Smooth muscle cell of the brain vasculature (primary cell): ENCODE data around the gene TCF20.

Experiments used
- DNase-seq: peaks from one replicate; pipeline ENCODE4 v3.0.0-alpha.2; 2012; ENCODE audit warnings: low read depth, low spot score

The TCF20 gene

DNA sequence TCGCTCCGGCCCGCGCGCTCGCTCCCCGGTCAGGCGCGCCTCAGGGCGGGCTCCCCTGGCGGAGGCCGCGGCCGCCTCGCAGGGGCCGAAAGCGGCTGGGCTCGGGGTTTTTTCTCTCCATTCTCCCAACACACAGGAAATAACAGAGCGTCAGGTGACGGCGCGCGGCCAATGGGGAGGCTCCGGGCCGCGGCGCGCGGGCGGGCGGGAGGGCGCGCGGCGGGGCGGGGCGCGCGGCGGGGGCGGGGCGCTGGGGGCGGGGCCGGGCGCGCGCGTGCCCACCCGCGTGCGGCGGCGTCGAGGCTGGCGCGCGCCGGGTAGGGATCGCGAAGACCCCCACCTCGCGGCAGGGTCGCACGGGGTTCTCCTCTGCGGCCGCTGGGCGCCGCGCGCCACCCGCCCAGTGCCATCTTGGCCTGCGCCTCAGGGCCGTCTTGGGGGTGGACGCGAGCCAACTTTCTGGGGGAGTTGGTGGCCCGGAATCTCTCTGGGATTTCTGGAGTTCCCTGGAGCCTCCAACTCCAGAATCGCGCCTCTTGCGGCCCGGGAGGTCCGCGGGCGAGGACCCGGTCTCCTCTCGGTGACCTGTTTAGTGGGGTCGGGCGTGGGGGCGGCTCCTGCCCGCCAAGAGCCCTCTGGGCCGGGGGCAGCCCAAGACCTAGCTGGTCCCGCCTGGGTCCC is at the start of gene TCF20:
TCF20 (minus strand) TSS at position 144 of the 681 bp plus-strand sequence. CDS start 55,348 bp downstream, outside the sequence.
- no peak for DNase-seq

DNA sequence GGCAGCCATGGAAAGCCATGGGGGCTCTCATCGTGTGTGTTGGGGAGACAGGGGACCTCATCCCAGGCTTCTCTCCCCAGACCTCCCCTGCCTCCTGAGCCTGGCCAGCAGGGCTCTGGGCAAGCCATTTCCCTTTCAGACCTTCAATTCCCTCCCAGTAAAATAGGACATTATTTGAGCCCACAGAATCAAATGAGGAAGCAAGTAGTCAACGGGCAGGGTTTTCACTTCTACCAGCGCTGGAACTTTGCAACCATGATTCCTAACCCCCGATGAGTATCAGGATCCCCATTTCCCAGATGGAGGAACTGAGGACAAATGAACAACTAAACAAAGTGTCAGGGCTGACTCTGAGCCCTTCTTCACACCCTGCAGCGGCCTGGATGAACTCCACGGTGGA is 48.9 kb upstream of the TCF20 start:
- DNase-seq: no peak

DNA sequence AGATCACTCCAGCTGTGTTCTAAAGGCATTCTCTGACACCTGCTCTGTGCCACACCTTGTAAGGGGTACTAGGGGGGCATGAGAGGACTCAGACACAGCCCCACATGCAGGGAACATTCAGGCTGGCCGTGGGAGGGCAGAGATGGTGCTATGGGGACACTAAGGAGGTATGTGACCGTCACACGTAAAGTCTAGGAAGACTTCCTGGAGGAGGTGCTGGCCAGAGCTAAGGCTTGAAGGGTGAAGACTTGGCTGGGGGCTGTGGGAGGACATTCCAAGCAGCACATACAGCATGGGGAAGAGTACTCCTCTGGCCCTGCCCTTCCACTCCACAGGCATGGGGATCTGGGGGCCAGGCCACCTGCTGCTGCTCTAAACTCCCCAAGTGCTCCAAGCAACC is 48.5 kb upstream of the TCF20 start:
- no peak for DNase-seq

DNA sequence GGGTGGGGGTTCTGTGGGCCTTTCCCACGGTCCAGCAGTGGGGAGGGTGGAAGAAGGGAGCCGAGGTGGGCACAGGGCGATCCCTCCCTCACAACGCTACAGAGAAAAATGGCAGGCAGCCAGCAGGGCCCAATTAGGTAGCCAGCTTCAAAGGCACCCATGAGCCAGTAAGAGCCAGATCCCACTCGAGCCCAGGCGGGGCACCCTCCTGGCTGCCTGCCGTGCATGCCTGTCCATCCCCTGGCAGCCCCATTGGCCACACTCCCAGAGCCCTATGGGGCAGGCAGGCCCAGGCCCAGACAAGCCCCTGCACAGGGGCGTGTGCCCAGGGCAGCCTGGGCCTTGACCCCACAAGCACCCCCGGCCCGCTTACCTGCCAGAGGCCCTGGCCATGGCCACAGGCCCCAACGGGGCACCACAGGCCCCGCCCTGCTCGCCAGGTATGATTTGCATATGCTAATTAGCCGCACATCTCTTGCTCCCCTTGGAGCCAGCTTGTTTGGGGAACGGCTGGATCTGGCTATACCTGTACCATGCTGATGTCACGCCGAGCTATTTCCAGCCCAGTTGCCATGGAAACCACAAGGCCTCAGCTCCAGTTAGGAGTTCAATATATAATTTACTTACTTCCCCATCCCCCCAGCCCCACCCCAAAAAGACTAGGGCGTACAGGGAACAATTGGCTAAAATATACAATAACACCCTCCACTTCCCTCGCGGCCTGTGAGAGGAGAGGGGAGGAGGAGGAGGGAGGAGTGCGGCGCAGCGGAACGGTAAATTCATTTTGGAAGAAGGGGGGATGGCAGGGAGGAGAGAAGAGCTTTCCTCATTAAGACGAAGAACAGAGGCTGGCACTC is 47.5 kb upstream of the TCF20 start:
- DNase-seq: no peak

DNA sequence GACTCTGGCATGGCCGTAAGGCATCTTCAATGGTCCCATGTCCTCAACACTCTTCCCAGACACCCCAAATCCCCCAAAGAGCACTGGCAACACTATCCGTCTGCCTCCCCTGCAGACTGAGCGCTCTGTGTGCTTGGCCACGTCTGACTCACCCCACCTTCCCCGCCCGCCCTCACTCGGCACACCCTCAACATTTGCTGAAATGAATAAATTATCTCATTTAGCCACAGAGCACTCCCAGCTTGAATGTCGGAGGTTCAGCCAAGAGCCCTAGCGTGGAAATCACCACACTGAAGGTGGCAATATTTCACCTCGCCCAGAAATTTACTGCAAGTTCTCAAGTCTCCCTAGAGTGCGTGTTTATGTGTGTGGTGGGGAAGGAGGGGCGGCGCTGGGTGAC is 46.6 kb upstream of the TCF20 start:
- DNase-seq: no peak

DNA sequence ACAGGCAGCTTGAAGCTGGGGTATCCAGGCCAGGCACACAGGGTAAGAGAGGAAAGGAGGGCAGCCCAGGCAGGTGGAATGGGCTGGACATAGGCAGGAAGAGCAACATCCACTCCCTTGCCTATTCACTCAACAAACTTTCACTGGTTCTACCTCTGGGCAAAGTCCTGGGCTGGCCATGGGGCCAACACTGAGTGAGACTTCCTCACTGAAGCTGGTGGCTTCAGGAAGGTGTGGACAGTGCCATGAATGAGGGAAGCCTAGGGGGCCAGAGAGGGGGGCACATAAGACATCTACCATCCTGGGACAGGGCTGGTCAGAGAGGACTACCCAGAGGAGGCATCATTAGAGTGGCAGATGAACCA is 44.9 kb upstream of the TCF20 start:
- DNase-seq: no peak

DNA sequence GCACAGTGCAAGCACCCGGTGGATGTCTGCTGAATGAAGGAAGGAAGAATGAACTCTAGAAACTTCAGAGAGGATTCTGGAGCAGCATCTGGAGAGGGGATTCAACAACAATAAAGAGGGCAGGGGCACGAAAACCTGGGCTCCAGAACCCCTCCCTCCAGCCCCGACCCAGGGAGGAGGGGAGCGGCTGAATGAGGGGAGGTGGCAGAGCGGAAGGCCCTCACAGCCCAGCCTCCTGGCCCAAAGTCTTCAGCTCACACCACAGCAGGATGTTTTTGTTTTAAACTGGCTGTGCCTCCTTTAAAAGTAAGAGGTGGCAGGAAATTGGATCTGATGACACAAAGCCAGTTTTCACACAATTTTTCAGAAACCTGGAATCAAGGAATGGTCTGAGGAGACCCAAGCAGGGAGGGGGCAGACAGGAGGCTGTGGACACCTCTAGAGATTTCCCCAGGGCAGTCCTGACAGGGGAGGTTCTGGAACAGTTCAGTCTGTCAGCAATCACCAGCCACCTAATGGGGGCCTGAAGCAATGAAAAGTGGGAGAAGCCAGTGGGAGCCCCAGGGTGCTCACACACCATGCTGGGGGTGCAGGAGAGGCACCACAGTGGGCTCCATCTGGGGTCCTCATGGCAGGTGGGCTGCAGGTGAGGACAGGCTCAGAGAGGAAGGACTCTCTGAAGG is 44.4 kb upstream of the TCF20 start:
- DNase-seq: no peak

DNA sequence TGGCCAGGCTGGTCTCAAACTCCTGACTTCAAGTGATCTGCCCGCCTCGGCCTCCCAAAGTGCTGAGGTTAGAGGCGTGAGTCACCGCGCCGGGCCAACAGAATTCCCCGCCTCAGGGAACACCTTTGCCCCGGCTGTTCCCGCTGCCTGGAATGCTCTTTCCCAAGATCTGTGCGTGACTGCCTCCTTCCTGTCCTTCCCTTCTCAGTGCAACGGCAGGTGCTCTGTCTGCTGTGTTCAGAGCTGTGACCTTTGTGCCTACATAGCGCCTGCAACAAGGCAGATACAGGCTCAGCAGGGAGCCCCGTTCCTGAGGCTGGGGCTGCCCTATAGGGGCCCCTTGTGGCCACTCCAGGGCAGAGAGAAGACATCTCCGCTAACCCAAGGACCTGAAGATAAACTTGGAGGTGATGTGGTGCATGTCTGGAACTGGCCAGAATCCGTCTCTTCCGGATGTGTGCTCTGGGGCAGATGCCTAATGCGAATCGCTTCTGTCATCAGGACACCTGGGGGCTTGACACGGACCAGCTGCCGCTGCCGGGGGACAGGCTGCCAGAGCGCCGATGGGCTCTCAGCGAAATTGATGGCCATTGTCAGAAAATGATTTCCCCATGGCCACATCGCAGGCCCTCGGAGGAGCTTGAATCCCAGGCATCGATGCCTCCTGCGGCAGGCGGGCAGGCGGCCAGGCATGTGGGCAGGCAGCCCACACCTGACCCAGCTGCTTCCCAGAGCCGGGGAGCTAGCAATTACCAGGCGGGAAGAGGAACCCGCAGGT is 43.5 kb upstream of the TCF20 start:
- no peak for DNase-seq

DNA sequence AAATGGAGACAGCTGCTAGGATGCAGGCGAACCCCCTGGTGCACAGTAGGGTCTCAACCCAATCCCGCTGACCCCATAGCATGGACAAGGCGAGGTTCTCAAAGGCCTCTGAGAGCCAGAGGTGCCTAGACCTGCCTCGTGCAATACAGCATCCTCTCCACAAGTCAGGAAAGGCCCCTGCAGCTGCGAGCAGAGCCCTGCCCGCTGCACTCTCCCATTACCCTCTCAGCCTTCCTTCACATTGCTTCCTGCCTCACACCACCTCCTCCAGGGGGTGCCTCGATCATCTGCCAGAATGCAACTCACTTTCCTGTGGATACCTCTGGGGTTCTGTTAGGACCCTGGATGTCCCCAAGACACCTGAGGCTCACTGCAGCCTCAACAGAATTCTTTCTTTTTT is 42.8 kb upstream of the TCF20 start:
- no peak for DNase-seq

DNA sequence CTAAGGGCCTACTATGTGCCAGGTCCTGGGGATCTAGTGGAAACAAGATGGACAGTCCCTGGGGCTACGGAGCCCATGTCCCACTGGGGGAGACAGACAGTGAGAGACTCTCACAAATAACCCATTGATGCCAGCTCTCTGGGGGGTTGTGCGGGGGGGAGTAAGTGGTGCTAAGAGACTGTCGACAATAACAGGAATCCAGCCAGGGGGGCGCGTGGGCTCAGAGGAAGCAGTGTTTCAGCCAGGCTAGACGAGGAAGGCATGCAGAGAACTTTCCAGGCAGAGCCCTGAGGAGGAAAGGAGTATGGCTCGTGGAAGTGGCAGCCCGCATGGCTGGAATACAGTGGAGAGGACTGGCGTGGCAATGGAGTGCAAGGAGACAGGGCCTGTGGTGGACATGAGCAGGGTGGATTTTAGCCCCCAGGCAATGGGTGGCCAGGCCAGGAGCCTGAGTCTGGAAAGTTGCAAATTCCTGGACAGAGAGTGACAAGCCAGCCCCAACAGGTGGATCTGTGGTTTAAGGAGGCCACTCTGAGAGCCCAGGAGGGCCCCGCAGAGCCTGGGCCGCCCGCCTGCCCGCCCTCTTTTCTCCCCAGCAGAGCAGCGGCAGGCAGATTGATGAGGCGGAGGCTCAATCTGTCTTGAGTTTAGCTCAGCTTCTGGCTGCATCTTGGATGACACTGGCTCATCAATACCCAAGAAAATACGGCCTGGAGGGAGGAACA is 40.0 kb upstream of the TCF20 start:
- no peak for DNase-seq

DNA sequence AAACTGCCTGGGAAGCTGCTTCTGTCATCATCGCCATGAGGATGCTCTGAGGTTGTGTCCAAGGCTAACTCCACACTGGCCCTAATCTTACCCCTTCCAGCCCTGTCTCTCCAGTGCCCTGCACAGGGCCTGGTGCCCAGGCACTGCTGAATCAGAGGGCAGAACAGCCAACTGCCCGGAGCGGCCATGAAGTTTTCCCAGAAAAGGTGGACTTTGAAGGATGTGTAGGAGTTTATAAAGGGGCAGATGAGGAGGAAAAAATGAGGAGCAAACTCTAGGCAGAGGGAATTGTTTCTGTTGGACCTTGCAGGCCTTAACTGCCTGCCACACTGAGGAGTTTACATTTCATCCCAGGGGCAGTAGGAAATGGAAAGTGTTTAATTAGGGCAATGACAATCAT is 39.4 kb upstream of the TCF20 start:
- DNase-seq: no peak

DNA sequence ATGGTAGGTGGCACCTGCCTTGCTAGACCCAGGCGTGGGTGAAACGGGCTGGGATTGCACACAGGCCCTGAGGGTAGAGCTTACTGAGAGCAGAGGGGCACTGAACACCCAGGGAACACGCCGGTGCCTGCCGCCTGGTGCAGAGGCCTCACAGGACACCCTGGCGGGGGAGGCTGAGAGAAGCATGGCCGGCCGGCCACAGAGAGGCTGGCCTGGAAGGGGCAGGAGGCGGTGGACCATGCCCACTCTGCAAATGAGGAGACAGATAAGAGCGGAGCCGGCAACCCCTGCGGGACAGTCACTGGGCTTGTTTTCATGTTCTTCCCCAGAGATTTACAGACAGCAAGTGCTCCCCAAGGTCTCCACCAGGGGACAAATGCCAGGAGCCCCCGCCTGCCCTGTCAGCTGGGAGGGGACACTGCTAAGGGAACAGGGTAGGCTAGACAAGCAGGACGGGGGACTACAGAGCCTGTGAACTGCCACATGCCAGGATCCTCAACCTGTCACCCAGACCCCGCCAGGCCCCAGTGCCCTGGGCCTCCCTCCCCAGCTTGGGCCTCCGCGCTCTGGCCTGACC is 38.5 kb upstream of the TCF20 start:
- DNase-seq: no peak

DNA sequence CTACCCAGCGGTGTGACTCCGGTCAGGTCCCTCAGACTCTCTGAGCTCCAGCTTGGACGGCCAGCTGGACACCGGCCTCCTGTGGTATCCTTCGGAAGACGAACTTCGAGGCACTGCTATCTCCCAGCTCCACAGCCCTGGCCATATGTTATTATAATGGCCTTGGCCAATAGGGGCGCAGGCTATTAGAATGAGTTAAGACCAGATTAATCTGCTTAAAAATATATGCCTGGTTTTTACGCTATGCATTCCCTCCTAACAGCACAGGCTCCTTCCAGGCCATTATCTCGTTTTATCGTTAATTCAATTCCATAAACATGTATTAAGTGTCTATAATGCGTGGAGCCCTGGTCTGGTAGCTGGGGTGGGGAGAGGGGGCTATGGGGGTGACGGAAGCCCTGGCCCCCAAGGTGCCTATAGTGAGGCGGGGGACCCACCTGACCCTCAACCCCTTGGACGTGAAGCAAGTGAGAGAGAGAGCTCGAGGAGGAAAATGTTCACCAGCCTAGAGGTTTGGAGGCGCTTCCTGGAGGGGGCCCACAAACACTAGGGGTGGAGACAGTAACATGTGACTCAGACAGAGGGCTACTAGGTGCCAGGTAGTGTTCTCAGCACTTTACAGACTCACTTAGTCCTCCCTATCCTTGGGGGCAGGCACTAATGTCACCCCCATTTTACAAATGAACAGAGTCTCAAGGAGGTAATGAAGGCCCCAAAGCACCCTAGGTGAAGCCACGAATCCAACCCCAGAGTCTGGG is 37.5 kb upstream of the TCF20 start:
- no peak for DNase-seq

DNA sequence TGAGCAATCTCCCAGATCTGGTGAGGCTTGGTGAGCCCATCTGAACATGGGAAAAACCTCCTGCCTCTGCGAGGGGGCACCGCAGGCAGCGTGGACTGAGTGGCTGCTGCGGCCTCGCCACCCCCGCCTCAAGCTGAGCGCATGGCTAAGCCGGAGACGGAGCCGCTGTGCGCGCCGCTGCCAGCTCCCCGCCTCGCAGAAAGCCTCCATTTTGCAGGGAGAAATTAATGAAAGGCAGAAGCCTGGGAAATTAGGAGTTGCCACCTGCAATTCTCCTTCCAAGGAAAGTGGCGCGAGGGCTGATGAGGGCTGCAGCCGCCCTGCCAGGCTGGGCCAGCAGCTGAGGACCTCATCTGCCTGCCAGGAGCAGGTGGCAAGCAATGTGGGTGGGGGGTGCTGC is 35.6 kb upstream of the TCF20 start:
- DNase-seq: no peak

DNA sequence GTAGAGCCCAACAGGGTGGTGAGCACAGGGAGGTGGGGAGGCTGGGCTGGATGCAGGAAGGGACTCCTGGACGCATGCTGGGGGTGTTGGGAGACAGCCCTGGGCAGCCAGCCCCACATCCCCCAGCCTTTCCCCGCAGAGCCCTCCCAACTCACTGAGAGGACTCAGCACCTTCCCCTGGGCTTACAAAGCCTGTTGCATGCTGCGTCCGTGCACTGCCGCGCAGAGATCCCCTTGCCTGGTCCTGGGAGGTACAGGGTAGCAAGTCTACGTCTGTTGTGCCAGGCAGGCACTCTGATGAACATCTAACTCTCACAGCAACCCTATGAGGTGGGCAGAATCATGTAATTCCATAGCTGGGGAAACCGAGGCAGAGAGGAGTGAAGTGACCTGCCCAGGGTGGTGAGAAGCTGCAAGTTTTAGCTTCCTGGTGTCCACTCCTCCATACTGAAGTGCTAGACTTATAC is 33.9 kb upstream of the TCF20 start:
- DNase-seq: no peak

DNA sequence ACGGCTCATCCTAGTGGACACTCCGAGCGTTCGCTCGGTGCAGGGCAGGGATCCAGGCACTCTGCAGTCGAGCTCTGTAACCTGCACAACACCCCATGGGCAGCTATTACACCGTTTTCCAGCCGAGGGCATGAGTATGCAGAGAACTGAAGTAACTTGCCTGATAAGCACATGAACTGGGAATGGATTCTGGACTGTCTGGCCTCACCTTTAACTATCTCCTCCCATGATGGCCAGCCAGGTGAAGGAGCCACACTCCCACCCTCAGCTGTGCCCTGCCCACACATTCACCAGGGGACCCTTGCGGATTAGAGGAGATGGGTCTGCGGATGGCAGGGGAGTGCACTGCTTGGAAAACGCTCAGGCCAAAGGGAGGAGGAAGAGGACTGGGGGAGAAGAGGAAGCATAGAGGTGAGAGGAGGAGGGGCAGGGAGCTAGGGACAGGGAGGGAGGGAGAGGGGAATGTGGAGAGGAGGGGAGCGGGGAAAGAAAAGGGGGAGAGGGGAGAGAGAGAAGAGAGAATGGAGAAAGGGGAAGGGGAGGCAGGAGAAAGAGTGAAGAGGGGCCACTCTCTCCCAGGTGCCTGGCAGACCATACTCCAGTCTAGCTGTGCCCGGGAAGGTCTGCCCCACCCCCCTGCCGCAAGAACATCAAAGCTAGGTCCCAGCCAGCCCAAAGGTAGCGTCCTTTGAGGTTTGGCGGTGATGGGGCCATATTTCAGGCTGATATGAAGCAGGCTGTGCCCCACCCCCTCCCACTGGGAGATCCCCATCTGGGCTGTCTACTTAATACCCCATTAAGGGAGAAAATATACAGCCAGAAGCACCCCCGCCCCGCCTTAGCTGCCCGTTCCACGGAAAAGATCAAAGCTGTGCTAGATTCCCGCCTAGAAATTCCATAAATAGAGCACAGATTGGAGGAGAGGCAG is 33.2 kb upstream of the TCF20 start:
- DNase-seq: no peak

DNA sequence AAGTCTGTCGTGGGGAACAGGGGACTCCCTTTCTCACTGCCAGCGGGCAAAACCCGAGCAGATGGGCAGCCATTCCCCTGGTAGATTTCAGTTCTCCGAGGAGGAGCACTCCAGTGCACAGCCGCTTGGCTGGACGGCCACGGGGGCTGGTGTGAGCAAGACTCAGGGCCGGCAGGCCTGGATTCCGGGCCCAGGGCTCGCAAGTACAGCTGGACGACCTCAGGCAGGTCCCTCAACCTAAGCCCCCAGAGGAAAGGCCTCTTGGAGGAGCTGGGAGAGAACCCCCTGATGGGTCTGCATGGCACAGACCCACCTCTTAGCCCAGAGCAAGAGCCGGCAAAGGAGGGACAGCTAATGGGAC is 31.3 kb upstream of the TCF20 start:
- no peak for DNase-seq

DNA sequence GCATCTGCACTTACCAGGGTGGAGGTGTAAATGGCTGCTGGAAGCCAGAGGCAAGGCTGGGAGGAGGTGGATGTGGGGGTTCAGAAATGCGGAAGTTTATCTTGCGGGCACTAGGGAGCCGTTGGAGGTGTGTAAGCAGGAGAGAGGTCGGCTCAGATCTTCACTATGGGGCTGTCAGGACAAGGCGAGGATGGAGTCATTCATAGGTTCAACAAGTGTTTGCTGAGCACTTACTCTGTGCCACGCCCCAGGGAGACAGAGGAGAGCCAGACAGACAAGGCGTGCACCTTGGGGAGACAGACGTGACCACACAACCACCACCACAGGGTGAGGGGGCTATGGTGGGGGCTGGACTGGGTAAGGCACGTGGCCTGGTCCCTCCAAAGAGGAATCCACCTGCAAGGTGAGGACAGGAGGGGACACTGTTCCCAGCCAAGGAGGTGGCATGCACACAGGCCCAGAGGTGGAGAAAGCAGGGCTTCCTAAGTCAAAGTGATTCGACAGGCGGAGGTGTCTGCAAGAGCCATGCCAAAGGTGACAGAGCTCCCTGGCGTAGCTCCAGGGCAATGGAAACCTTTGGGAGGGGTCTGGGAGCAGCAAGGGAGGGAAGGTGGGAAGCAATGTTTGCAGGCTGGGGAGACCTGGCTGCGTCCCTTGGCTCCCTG is 30.8 kb upstream of the TCF20 start:
- DNase-seq: no peak
